HCEC 1CT (cell line): ENCODE measurements around the gene GPR87.

Experiments
- DNase-seq: peaks from one replicate; pipeline ENCODE4 v3.0.0-alpha.2; 2017

The GPR87 gene

GRCh38 chr3:151278230-151278629 lies 38.4 kb downstream of the GPR87 start, which contains the start of gene P2RY14:
Gene P2RY14 (minus strand): TSS chr3:151278542. CDS start chr3:151214316, 64,226 bp downstream.
- no peak for DNase-seq

- no peak for DNase-seq
Observed at GRCh38 chr3:151276687-151277042, 40.0 kb downstream of the GPR87 start.

- no peak for DNase-seq
Observed at GRCh38 chr3:151276038-151276686, 40.5 kb downstream of the GPR87 start.

- no peak for DNase-seq
Observed at GRCh38 chr3:151275091-151275490, 41.5 kb downstream of the GPR87 start.

GRCh38 chr3:151269631-151270030 lies 47.0 kb downstream of the GPR87 start:
- no peak for DNase-seq

- no peak for DNase-seq
Observed at GRCh38 chr3:151268267-151269235, 48.1 kb downstream of the GPR87 start.

- no peak for DNase-seq
Observed at GRCh38 chr3:151267066-151267465, 49.6 kb downstream of the GPR87 start.

GRCh38 chr3:151265866-151266265 lies 50.8 kb downstream of the GPR87 start:
- DNase-seq = no peak

GRCh38 chr3:151265166-151265565 lies 51.5 kb downstream of the GPR87 start:
- no peak for DNase-seq

- DNase-seq = no peak
Observed at GRCh38 chr3:151264605-151265004, 52.0 kb downstream of the GPR87 start.

GRCh38 chr3:151262871-151263525 lies 53.6 kb downstream of the GPR87 start:
- DNase-seq = no peak

- no peak for DNase-seq
Observed at GRCh38 chr3:151259664-151260063, 57.0 kb downstream of the GPR87 start.

GRCh38 chr3:151256749-151257148 lies 59.9 kb downstream of the GPR87 start:
- no peak for DNase-seq

GRCh38 chr3:151248772-151249337 lies 67.8 kb downstream of the GPR87 start:
- no peak for DNase-seq
